Measurements from ENCODE around the gene SLIT3. TPM values are rescaled to one million over a fixed set of nuclear protein-coding genes. Genes with fewer than 3 reads are reported as not detected.

SLIT3 gene
- polyA plus RNA-seq, 3 donors: 0.99 to 24.6 (median 16.4) TPM

- 16 to 25% (median 22%) methylated on average over 18 of the region's 18 CpGs for WGBS, 3 donors
- H3K27ac ChIP-seq (ENCODE audit: low read depth, low read length): no peak overlapping the region
Observed at GRCh38 chr5:169301386-169301934, 521 bp upstream of the SLIT3 start.

GRCh38 chr5:169299663-169300467, 1.1 kb downstream of the SLIT3 start:
- no peak overlapping the region for H3K27ac ChIP-seq (ENCODE audit: low read depth, low read length)
- WGBS, 3 donors: 9 to 13% (median 9%) methylated on average over 34 to 35 of the region's 35 CpGs

DNA sequence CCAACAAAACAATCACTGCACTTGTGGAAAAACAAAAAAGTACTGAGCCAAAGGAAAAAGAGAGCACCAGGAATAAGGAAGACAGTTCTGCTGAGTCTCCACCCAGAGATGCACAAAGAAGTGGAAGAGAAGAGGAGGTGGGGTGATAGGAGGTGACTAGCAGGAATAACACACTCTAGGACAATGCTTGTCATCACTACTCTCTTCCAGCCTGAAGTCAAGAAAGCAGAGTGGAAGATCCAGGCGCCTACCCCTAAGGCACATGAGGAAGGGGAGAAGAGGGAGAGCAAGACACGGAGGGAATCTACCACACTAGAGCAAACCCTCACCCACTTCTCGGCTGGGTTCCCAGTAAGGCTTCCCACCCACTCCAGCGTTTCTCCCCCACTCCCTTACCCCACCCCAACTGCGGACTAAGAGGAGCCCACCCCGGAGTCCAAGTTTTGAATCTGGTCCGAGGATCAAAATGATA, 1.7 kb downstream of the SLIT3 start:
- WGBS, 3 donors: 29 to 35% (median 30%) methylated on average over 7 of the region's 7 CpGs
- no peak overlapping the region for H3K27ac ChIP-seq (ENCODE audit: low read depth, low read length)

- 79 to 86% (median 85%) methylated on average over 6 of the region's 6 CpGs for WGBS, 3 donors
- H3K27ac ChIP-seq (ENCODE audit: low read depth, low read length): no peak overlapping the region
Observed at GRCh38 chr5:169298193-169298592, 2.7 kb downstream of the SLIT3 start.

GRCh38 chr5:169296419-169297143, 4.4 kb downstream of the SLIT3 start:
- WGBS, 3 donors: 46 to 50% (median 48%) methylated on average over 14 of the region's 14 CpGs

GRCh38 chr5:169295306-169295705, 5.6 kb downstream of the SLIT3 start:
- no peak overlapping the region for H3K27ac ChIP-seq (ENCODE audit: low read depth, low read length)
- 78 to 89% (median 83%) methylated on average over 8 of the region's 8 CpGs for WGBS, 3 donors

More at GRCh38 chr5:169296419-169297143, 4.4 kb downstream of the SLIT3 start:
- no peak overlapping the region for H3K27ac ChIP-seq (ENCODE audit: low read depth, low read length)

- no peak overlapping the region for H3K27ac ChIP-seq (ENCODE audit: low read depth, low read length)
- 79 to 91% (median 87%) methylated on average over 6 of the region's 6 CpGs for WGBS, 3 donors
Observed at GRCh38 chr5:169294621-169295020, 6.3 kb downstream of the SLIT3 start.

DNA sequence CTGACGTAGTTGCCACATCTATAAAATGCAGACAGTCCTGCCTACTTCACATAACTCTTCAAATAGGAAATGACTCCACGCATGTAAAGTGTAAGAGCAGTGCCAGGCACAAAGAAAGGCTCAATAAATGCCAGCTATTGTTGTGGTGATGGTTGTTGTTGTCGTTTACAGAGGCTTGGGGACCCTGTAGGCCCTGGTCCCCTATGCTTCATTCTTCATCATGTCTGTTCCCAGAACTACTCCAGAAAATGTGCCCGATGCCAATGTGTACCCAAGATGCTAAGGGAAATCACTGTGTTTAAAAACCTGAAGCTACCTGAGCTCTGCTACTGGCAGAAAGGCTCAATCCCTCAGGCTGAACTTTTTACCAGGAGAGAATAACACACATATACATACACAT, 9.1 kb downstream of the SLIT3 start:
- H3K27ac ChIP-seq (ENCODE audit: low read depth, low read length): no peak overlapping the region
- WGBS, 3 donors: 68 to 83% (median 78%) methylated on average over 4 of the region's 4 CpGs

GRCh38 chr5:169290895-169291294, 10.0 kb downstream of the SLIT3 start:
- WGBS, 3 donors: 47 to 70% (median 58%) methylated on average over 6 of the region's 6 CpGs
- H3K27ac ChIP-seq (ENCODE audit: low read depth, low read length): no peak overlapping the region

DNA sequence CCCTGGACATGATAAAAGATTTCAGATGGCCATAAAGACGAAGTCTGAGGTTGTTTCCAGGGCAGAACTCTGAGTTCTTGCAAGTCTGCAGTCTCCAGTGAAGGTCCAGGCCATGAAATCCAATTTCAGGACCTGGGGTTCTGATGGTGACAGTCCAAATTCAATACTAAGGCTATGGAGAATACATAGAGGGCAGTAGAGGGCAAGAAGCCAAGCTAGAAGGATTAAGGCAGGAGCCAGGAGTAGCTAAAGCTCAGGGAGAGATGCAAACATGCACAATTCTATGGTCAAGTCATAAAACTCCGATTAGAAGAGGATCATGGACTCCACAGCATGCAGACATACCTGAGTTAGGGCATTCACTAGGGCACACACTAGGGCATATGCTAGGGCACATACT, 11.4 kb downstream of the SLIT3 start:
- 51 to 70% (median 63%) methylated on average over 2 of the region's 2 CpGs for WGBS, 3 donors
- no peak overlapping the region for H3K27ac ChIP-seq (ENCODE audit: low read depth, low read length)

- H3K27ac ChIP-seq (ENCODE audit: low read depth, low read length): no peak overlapping the region
- WGBS, 3 donors: 42 to 62% (median 46%) methylated on average over 1 of the region's 1 CpG
Observed at GRCh38 chr5:169288066-169288930, 12.6 kb downstream of the SLIT3 start.

DNA sequence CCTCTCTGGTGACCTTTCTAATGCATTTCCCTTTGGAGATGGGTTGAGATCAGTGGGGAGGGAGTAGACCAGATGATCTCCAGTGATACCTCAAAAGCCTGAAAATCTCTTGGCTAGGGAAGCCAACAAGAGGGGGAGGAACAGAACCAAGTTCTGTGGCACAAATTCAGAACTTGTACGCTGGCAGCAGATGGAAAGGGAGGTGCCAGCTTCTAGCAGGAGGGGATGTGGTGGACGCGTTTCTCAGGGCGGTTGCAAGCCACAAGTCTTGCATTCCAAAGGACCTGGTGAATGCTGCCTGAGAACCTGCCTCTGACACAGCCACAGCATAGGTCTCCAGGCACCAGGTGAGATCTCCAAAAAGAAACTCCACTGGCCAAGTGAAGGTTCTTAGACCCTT, 13.4 kb downstream of the SLIT3 start:
- 59 to 76% (median 65%) methylated on average over 4 of the region's 4 CpGs for WGBS, 3 donors
- H3K27ac ChIP-seq (ENCODE audit: low read depth, low read length): no peak overlapping the region

- WGBS, 3 donors: 50 to 63% (median 58%) methylated on average over 11 of the region's 11 CpGs
- H3K27ac ChIP-seq (ENCODE audit: low read depth, low read length): no peak overlapping the region
Observed at GRCh38 chr5:169286572-169287300, 14.2 kb downstream of the SLIT3 start.

DNA sequence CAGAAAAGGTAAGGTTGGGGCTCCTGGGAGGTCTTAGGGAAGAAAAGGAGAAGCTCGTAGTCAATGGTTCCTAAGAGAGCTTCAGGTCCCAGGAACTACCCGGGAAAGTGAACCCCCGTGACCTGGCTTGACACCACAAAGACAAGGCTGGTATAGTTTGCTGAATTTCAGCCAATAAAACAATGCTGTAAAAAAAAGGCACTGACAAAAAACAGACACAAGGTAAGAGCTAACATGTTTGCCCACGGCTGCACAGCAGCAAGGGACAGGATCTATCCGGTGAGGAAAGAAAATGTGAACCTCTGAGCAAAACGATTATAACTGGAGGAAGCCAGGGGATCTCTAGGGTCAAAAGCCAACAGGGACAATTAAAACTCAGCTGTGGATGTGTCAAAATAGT, 17.1 kb downstream of the SLIT3 start:
- 78 to 82% (median 80%) methylated on average over 6 of the region's 6 CpGs for WGBS, 3 donors
- no peak overlapping the region for H3K27ac ChIP-seq (ENCODE audit: low read depth, low read length)

DNA sequence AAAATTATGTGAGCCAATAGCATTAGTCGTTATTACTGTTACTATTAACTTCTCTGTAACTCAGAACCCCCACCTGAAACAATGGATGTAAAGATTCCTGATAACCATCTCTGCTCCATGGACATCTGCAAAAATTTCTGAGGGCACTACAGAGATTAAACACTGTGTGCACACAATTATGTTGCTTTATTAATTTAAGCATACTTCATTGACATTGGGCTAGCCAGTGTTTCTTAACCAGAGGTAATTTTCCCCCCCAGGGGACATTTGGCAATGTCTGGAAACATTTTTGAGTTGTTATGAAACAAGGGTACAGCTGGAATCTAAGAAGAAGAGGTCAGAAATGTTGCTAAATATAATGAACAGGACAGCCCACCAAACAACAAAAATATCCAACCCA, 19.3 kb downstream of the SLIT3 start:
- no peak overlapping the region for H3K27ac ChIP-seq (ENCODE audit: low read depth, low read length)
- WGBS, 3 donors: 61 to 74% (median 74%) methylated on average over 1 of the region's 1 CpG

- WGBS, 3 donors: 49 to 73% (median 57%) methylated on average over 3 of the region's 3 CpGs
Observed at GRCh38 chr5:169280696-169281095, 20.2 kb downstream of the SLIT3 start.

GRCh38 chr5:169280286-169280685, 20.7 kb downstream of the SLIT3 start:
- no peak overlapping the region for H3K27ac ChIP-seq (ENCODE audit: low read depth, low read length)
- 37 to 57% (median 42%) methylated on average over 4 of the region's 4 CpGs for WGBS, 3 donors

More at GRCh38 chr5:169280696-169281095, 20.2 kb downstream of the SLIT3 start:
- H3K27ac ChIP-seq (ENCODE audit: low read depth, low read length): no peak overlapping the region

DNA sequence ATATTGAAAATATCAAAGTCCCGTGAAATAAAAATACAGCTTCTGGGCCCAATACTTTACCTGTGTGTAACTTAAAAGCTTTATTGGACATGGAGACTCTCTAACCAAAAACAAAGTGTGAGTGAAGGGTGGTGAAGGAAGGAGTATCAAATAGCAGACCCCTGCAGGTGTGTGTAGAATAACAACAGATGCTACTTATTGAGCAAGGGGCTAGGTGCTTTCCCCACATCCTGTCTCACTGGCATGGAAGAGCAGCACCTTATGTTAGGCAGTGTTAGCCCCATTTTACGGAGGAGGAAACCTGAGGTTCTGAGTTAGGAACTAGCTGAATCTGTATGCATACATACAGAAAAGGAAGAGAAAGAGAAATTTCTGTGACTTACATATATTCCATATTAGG, 21.8 kb downstream of the SLIT3 start:
- H3K27ac ChIP-seq (ENCODE audit: low read depth, low read length): no peak overlapping the region
- WGBS, 3 donors: 94 to 95% (median 95%) methylated on average over 2 of the region's 2 CpGs
